Panc1 (cell line): ENCODE data around the gene CCNB1IP1. TPM values are rescaled to one million over a fixed set of nuclear protein-coding genes. Genes with fewer than 3 reads are reported as not detected.
"Not testable (repeated sequence)": the region's sequence is repeated elsewhere in the genome, so short reads cannot be mapped to it uniquely, and the experiment has no call there.

Experiments used
- ATAC-seq: fragments of 200-7000 bp; cut with Tn5 transposase; 2 replicates; pipeline ENCODE4 v1.9.1; 2020; ENCODE audit warnings: mild to moderate bottlenecking, moderate library complexity
- BruUV-seq: library from RNA; stranded (reverse); fragments of 400-500 nt; replicated peaks from 2 replicates; lab custom pipeline; 2021; lab: Mats Ljungman, UMichigan
- CTCF ChIA-PET: fragments of 300-600 bp; sonication (Branson Sonifier 250); formaldehyde crosslinking; loops from one replicate; lab custom pipeline; 2022; ENCODE audit warnings: antibody characterized with exemption; lab: Charles Lee
- POLR2A ChIA-PET: fragments of 300-600 bp; sonication (Branson Sonifier 250); formaldehyde crosslinking; loops from one replicate; lab custom pipeline; 2022; ENCODE audit warnings: antibody characterized with exemption; lab: Charles Lee
- DNase-seq: peaks from one replicate; pipeline ENCODE4 v3.0.0-alpha.2; 2010; ENCODE audit warnings: low read depth, low spot score
- H3K27ac ChIP-seq: 2 replicates; pipeline ENCODE4 v1.5.1; 2011; ENCODE audit warnings: mild to moderate bottlenecking, low read length, inconsistent platforms
- H3K27me3 ChIP-seq: fragments of 200-500 bp; sonication (Bioruptor generic); 2 replicates; pipeline ENCODE4 v1.6.0; 2014; ENCODE audit warnings: low read length, inconsistent platforms; ENCODE audit not compliant: control insufficient read depth, insufficient read depth
- H3K36me3 ChIP-seq: fragments of 200-500 bp; sonication (Bioruptor generic); 2 replicates; pipeline ENCODE4 v1.5.1; 2014; ENCODE audit warnings: inconsistent platforms, mild to moderate bottlenecking, low read length, moderate library complexity; ENCODE audit not compliant: control insufficient read depth, insufficient read depth
- H3K4me1 ChIP-seq: 2 replicates; pipeline ENCODE4 v1.5.1; 2011; ENCODE audit warnings: inconsistent platforms, mild to moderate bottlenecking, low read length, moderate library complexity; ENCODE audit not compliant: control insufficient read depth, insufficient read depth
- H3K4me3 ChIP-seq, 2 experiments: 2 replicates each; pipeline ENCODE4 v1.5.1; 2011 to 2012; ENCODE audit warnings: low read depth in 2 of 2, low read length in 2 of 2, mild to moderate bottlenecking in 2 of 2, inconsistent platforms in 1 of 2, moderate library complexity in 1 of 2
- H3K9me3 ChIP-seq: fragments of 200-500 bp; sonication (Bioruptor generic); 2 replicates; pipeline ENCODE4 v1.5.1; 2014; ENCODE audit warnings: low read depth, mild to moderate bottlenecking, inconsistent platforms, low read length, moderate library complexity; ENCODE audit not compliant: control insufficient read depth, insufficient read depth
- CTCF ChIP-seq: fragments of 450-650 bp; IDR thresholded peaks from 2 replicates; pipeline ENCODE4 v1.5.1; 2017; ENCODE audit warnings: mild to moderate bottlenecking
- POLR2AphosphoS5 ChIP-seq: IDR thresholded peaks from 2 replicates; pipeline ENCODE4 v1.6.1; 2012; ENCODE audit warnings: mild to moderate bottlenecking, low read depth, low read length, moderate library complexity
- REST ChIP-seq, 2 experiments: IDR thresholded peaks; 2 replicates each; pipeline ENCODE4 v1.6.1; 2011 to 2012; ENCODE audit warnings: low read depth in 2 of 2, control low read depth in 1 of 2, low read length in 1 of 2, mild to moderate bottlenecking in 1 of 2, moderate library complexity in 1 of 2; ENCODE audit not compliant: insufficient read depth in 1 of 2
- SIN3A ChIP-seq: IDR thresholded peaks from 2 replicates; pipeline ENCODE4 v1.6.1; 2012; ENCODE audit warnings: low read depth, mild to moderate bottlenecking, low read length, moderate library complexity, borderline replicate concordance; ENCODE audit not compliant: insufficient read depth
- TCF7L2 ChIP-seq: IDR thresholded peaks from 2 replicates; pipeline ENCODE4 v1.6.1; 2011; ENCODE audit warnings: mild to moderate bottlenecking, low read depth, low read length, inconsistent platforms
- in situ Hi-C: cut with HindIII; loops from 2 replicates; pipeline ENCODE4 v1.10.0; 2016; ENCODE audit warnings: low sequenced_read_pairs, low pct_unique_long_range_greater_than_20kb
- intact Hi-C: fragments of 100-400 bp; cut with micrococcal nuclease; formaldehyde crosslinking; loops from one replicate; pipeline ENCODE4 v1.10.0; 2022; ENCODE audit not compliant: unreplicated experiment
- total RNA-seq: library from RNA; stranded (reverse); gene quantifications from one replicate; pipeline ENCODE4 v1.2.1, GENCODE V29; 2021; ENCODE audit not compliant: unreplicated experiment

CCNB1IP1 gene
- total RNA-seq, 1 experiment from 2014 or later: 20.3 TPM

GRCh38 chr14:20294636-20295035, 38.4 kb downstream of the CCNB1IP1 start:
- no peak for TF ChIP-seq CTCF
- TF ChIP-seq POLR2AphosphoS5: no peak
- no peak for TF ChIP-seq SIN3A
- no peak for TF ChIP-seq TCF7L2
- no peak for TF ChIP-seq REST (IDR thresholded peaks at IDR 0.05; ENCODE audit: insufficient read depth in 1 of 2, low read depth in 2 of 2, low read length in 1 of 2)
- CTCF ChIA-PET: no interaction called here
- H3K4me3 ChIP-seq: no peak overlapping the region
- intact Hi-C loops: no loop called here
- H3K9me3 ChIP-seq: no peaks in the 10 kb centered on the region
- H3K27me3 ChIP-seq: no peaks in the 10 kb centered on the region
- H3K4me1 ChIP-seq: no peaks in the 10 kb centered on the region
- no TSS peak for BruUV-seq
- no peak for ATAC-seq
- H3K27ac ChIP-seq: no peak overlapping the region
- DNase-seq: no peak
- POLR2A ChIA-PET: no interaction called here
- no peaks in the 10 kb centered on the region; the same call in none of the 2 replicates for H3K36me3 ChIP-seq
- in situ Hi-C loops: no loop called here

- DNase-seq, POLR2A ChIA-PET, ATAC-seq, CTCF ChIA-PET, in situ Hi-C loops, H3K4me3 ChIP-seq, BruUV-seq, H3K9me3 ChIP-seq, H3K27me3 ChIP-seq, H3K27ac ChIP-seq, H3K36me3 ChIP-seq, H3K4me1 ChIP-seq, intact Hi-C loops: not testable (repeated sequence)
These were observed 51.1 kb downstream of the CCNB1IP1 start for GRCh38 chr14:20281998-20282397.

- H3K36me3 ChIP-seq, H3K4me1 ChIP-seq, intact Hi-C loops, ATAC-seq, DNase-seq, H3K4me3 ChIP-seq, H3K27me3 ChIP-seq, in situ Hi-C loops, BruUV-seq, H3K9me3 ChIP-seq, H3K27ac ChIP-seq, CTCF ChIA-PET, POLR2A ChIA-PET: not testable (repeated sequence)
These were observed 52.8 kb downstream of the CCNB1IP1 start for GRCh38 chr14:20280265-20280664.
